ENCODE data around the gene IL16.
"Not testable (repeated sequence)": the region's sequence is repeated elsewhere in the genome, so short reads cannot be mapped to it uniquely, and the experiment has no call there.

Gene IL16

GRCh38 chr15:81197255-81197630, 564 bp downstream of the IL16 start:
- H3K4me1 Mint-ChIP-seq = no peaks in the 10 kb centered on the region
- no peaks in the 10 kb centered on the region for H3K9me3 Mint-ChIP-seq
- no peak for ATAC-seq (replicated peaks; ENCODE audit: extremely low read depth, poor library complexity, severe bottlenecking)
- DNase-seq (ENCODE audit: low spot score in 2 of 2) = no peak
- H3K36me3 Mint-ChIP-seq (ENCODE audit: insufficient read depth) = no peaks in the 10 kb centered on the region
- H3K27ac Mint-ChIP-seq (ENCODE audit: low read depth) = no peak overlapping the region
- no peak overlapping the region for H3K4me3 Mint-ChIP-seq
- peaks cover 50% of the 10 kb centered on the region for H3K27me3 Mint-ChIP-seq

DNA sequence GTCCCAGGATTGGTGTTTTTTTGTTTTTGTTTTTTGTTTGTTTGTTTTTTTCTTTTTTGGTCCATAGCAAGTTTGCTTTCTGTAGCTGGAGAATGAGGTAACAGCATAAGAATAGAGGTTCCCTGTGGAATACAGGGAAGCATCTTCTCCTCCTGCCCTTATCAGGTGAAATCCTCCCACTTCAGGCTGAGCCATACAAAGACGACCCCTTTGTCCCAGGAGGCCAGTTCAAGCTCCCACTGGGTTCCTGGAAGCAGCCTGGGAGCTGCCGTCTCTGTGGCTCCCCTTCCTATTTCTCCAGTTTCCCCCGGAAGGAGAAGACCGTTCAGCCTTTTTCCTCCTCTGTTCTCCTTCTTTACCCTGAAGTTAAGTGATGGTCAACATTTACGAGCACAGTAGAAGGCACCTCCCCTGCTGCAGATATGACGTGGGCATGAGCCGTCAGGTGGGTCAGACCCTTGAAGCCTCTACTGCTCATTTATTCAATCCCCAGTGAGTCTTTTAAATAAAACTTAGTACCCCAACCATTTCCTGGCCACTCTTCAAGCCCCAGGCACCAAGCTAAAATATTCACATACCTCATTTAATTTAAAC, 1.1 kb downstream of the IL16 start:
- DNase-seq (ENCODE audit: low spot score in 2 of 2) (no peak), ATAC-seq (replicated peaks; ENCODE audit: extremely low read depth, poor library complexity, severe bottlenecking) (no peak)
- H3K36me3 Mint-ChIP-seq (ENCODE audit: insufficient read depth) = no peaks in the 10 kb centered on the region
- peaks cover 44% of the 10 kb centered on the region for H3K27me3 Mint-ChIP-seq
- H3K9me3 Mint-ChIP-seq = no peaks in the 10 kb centered on the region
- no peak overlapping the region for H3K4me3 Mint-ChIP-seq
- H3K27ac Mint-ChIP-seq (ENCODE audit: low read depth) = no peak overlapping the region
- H3K4me1 Mint-ChIP-seq = no peaks in the 10 kb centered on the region

DNA sequence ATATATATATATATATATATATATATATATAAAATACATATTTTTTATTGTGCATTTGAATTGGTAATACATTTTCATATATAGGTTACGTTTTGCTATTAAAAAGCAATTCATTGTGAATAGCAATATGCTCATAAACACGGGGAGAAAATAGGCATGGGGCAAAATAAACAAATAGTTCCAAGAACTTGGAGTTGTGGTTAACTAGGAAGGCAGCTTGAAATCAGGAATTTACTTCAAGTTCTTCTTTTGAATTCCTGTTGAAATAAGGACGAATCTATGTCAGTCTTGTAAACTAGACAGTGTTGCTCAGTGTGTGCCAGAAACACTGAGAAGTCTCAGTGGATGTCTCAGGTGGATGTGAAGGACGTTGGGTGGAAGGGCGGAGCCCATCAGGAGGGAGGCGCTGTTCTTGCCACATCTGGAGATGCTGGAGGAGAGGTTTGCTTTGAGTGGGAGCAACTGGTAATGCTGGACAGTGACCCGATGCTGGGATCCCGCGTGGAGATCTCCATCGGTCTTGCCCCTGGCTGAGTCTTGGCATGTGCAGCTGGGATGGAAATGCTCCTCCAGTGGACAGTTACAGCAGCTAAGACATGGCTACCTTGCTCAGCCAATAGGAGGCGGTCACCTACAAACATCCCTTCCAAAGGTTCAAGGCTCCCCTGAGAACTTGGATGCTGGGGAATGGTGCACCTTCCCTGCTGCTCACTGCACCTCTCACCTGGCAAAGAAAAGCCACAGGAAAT, 2.5 kb downstream of the IL16 start:
- Mint-ChIP-seq H3K9me3 (no peaks in the 10 kb centered on the region), H3K27ac (ENCODE audit: low read depth) (no peak overlapping the region), H3K27me3 (peaks cover 34% of the 10 kb centered on the region), H3K4me3 (no peak overlapping the region), H3K36me3 (ENCODE audit: insufficient read depth) (no peaks in the 10 kb centered on the region), H3K4me1 (no peaks in the 10 kb centered on the region)
- DNase-seq (ENCODE audit: low spot score in 2 of 2) = no peak
- ATAC-seq (replicated peaks; ENCODE audit: extremely low read depth, poor library complexity, severe bottlenecking) = no peak

DNA sequence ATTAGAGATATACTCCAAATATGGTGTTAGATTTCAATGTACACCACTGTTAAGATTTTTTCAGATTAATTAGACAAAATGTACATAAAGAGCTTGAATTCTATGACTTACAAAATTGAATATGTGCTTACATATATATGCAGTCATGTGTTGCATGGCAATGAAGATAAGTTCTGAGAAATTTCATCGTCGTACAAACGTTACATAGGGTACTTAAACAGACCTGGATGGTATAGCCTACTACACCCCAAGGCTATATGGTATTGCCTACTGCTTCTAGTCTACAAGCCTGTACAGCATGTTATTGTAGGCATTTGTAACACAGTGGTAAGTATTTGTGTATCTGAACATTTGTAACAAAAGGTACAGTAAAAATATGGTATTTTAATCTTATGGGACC, 9.3 kb downstream of the IL16 start:
- H3K27me3 Mint-ChIP-seq = peaks cover 60% of the 10 kb centered on the region
- no peak overlapping the region for H3K4me3 Mint-ChIP-seq
- H3K9me3 Mint-ChIP-seq = no peaks in the 10 kb centered on the region
- no peak overlapping the region for H3K27ac Mint-ChIP-seq (ENCODE audit: low read depth)
- no peak for DNase-seq (ENCODE audit: low spot score in 2 of 2)
- H3K36me3 Mint-ChIP-seq (ENCODE audit: insufficient read depth) = peaks cover 1% of the 10 kb centered on the region
- no peak for ATAC-seq (replicated peaks; ENCODE audit: extremely low read depth, poor library complexity, severe bottlenecking)
- no peaks in the 10 kb centered on the region for H3K4me1 Mint-ChIP-seq

DNA sequence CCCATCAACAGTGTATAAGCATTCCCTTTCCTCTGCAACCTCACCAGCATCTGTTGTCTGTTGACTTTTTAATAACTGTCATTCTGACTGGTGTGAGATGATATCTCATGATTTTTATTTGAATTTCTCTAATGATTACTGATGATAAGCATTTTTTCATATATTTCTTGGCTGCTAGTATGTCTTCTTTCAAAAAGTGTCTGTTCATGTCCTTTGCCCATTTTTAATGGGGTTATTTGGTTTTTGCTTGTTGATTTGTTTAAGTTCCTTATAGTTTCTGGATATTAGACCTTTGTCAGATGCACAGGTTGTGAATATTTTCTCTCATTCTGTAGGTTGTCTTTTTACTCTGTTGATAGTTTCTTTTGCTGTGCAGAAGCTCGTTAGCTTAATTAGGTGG, 11.3 kb downstream of the IL16 start:
- H3K36me3 Mint-ChIP-seq (ENCODE audit: insufficient read depth); H3K4me3 Mint-ChIP-seq; H3K27ac Mint-ChIP-seq (ENCODE audit: low read depth); H3K4me1 Mint-ChIP-seq; DNase-seq (ENCODE audit: low spot score in 2 of 2); ATAC-seq (replicated peaks; ENCODE audit: extremely low read depth, poor library complexity, severe bottlenecking); H3K9me3 Mint-ChIP-seq: not testable (repeated sequence)
- H3K27me3 Mint-ChIP-seq = peaks cover 72% of the 10 kb centered on the region

- H3K27ac Mint-ChIP-seq (ENCODE audit: low read depth) = no peak overlapping the region
- peaks cover 88% of the 10 kb centered on the region for H3K27me3 Mint-ChIP-seq
- H3K36me3 Mint-ChIP-seq (ENCODE audit: insufficient read depth) = peaks cover 1% of the 10 kb centered on the region
- peaks cover 5% of the 10 kb centered on the region for H3K9me3 Mint-ChIP-seq
- DNase-seq (ENCODE audit: low spot score in 2 of 2) (no peak), ATAC-seq (replicated peaks; ENCODE audit: extremely low read depth, poor library complexity, severe bottlenecking) (no peak)
- H3K4me3 Mint-ChIP-seq = no peak overlapping the region
- no peaks in the 10 kb centered on the region for H3K4me1 Mint-ChIP-seq
Observed at GRCh38 chr15:81209635-81210034, 13.0 kb downstream of the IL16 start.

DNA sequence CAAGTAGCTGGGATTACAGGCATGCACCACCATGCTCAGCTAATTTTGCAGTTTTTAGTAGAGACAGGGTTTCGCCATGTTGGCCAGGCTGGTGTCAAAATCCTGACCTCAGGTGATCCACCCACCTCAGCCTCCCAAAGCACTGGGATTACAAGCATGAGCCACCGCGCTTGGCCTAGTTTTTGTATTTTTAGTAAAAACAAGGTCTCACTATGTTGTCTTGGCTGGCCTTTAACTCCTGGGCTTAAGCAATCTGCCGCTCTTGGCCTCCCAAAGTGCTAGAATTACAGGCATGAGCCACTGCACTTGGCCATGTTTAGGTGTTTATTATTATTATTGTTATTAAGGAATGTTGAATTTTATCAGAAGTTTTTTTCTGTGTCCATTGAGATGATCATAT, 14.7 kb downstream of the IL16 start:
- H3K4me3 Mint-ChIP-seq = no peak overlapping the region
- peaks cover 90% of the 10 kb centered on the region for H3K27me3 Mint-ChIP-seq
- no peak overlapping the region for H3K27ac Mint-ChIP-seq (ENCODE audit: low read depth)
- H3K9me3 Mint-ChIP-seq = peaks cover 8% of the 10 kb centered on the region
- no peaks in the 10 kb centered on the region for H3K4me1 Mint-ChIP-seq
- ATAC-seq (replicated peaks; ENCODE audit: extremely low read depth, poor library complexity, severe bottlenecking) (no peak), DNase-seq (ENCODE audit: low spot score in 2 of 2) (no peak)
- H3K36me3 Mint-ChIP-seq (ENCODE audit: insufficient read depth) = peaks cover 1% of the 10 kb centered on the region

DNA sequence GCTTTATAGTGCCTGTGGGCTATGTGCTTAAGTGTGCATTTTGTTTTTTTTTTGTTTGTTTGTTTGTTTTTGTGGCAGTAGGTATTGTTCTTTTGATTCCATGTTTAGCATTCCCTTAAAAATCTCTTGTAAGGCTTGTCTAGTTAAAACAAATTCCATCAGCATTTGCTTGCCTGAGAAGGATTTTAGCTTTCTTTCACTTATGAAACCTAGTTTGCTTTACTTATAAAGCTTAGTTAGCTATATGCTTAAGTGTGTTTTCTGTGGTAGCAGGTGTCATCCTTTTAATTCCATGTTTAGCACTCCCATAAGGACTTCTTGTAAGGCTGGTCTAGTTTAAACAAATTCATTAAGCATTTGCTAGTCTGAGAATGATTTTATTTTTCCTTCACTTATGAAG, 17.3 kb downstream of the IL16 start:
- ATAC-seq (replicated peaks; ENCODE audit: extremely low read depth, poor library complexity, severe bottlenecking) = no peak
- Mint-ChIP-seq H3K27ac (ENCODE audit: low read depth) (no peak overlapping the region), H3K27me3 (peaks cover 76% of the 10 kb centered on the region), H3K36me3 (ENCODE audit: insufficient read depth) (no peaks in the 10 kb centered on the region), H3K4me3 (no peak overlapping the region), H3K9me3 (peaks cover 8% of the 10 kb centered on the region), H3K4me1 (no peaks in the 10 kb centered on the region)
- DNase-seq (ENCODE audit: low spot score in 2 of 2) = no peak

DNA sequence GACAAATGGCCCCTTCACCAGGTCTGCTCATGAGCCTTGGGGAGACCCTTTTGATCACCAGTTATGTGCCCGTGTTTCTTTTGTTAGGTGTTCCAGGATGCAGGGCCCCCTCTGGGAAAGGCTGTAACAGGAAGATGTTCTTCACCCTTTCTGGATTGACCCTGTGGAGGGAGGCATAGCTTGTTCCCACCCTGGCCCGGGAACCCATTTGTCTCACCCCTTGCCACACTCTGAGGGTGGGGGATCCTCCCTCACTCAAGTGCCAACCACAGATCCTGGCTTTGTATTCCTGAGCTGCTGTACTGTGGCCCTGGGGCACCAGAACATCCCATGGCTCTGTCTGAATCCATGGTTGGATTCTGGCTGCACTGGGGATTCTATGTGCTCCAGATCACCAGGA, 18.9 kb downstream of the IL16 start:
- no peak for ATAC-seq (replicated peaks; ENCODE audit: extremely low read depth, poor library complexity, severe bottlenecking)
- DNase-seq (ENCODE audit: low spot score in 2 of 2) = no peak
- Mint-ChIP-seq H3K27me3 (peaks cover 76% of the 10 kb centered on the region), H3K4me3 (no peak overlapping the region), H3K36me3 (ENCODE audit: insufficient read depth) (no peaks in the 10 kb centered on the region), H3K9me3 (peaks cover 8% of the 10 kb centered on the region), H3K4me1 (no peaks in the 10 kb centered on the region), H3K27ac (ENCODE audit: low read depth) (no peak overlapping the region)

- no peak for DNase-seq (ENCODE audit: low spot score in 2 of 2)
- Mint-ChIP-seq H3K9me3 (peaks cover 8% of the 10 kb centered on the region), H3K27ac (ENCODE audit: low read depth) (no peak overlapping the region), H3K4me1 (no peaks in the 10 kb centered on the region), H3K4me3 (no peak overlapping the region), H3K36me3 (ENCODE audit: insufficient read depth) (no peaks in the 10 kb centered on the region), H3K27me3 (peaks cover 76% of the 10 kb centered on the region)
- no peak for ATAC-seq (replicated peaks; ENCODE audit: extremely low read depth, poor library complexity, severe bottlenecking)
Observed at GRCh38 chr15:81215983-81216382, 19.3 kb downstream of the IL16 start.

- Mint-ChIP-seq H3K27ac (ENCODE audit: low read depth) (no peak overlapping the region), H3K9me3 (peaks cover 8% of the 10 kb centered on the region), H3K27me3 (peaks cover 79% of the 10 kb centered on the region), H3K4me3 (no peak overlapping the region), H3K4me1 (no peaks in the 10 kb centered on the region), H3K36me3 (ENCODE audit: insufficient read depth) (no peaks in the 10 kb centered on the region)
- no peak for DNase-seq (ENCODE audit: low spot score in 2 of 2)
- ATAC-seq (replicated peaks; ENCODE audit: extremely low read depth, poor library complexity, severe bottlenecking) = no peak
Observed at GRCh38 chr15:81216422-81216821, 19.7 kb downstream of the IL16 start.

DNA sequence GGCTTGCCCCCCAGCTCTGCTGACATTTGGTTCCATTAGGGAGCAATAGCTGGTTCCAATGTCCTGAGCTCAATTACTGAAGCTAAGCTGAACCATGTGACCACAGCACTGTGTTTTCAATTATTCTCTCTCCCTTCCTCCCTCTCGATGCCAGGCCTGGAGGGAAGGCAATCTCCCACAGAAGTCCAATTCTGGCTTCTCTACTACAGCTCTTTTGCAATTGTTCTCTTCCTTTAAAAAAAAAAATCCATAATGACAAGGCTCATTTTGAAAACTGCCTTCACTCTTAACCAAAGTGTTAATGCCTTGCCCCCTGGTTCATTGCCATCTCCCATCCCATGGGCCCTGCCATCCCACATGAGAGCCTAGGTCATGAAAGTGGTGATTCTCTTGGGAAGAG, 24.8 kb downstream of the IL16 start:
- no peaks in the 10 kb centered on the region for H3K4me1 Mint-ChIP-seq
- no peak for ATAC-seq (replicated peaks; ENCODE audit: extremely low read depth, poor library complexity, severe bottlenecking)
- DNase-seq (ENCODE audit: low spot score in 2 of 2) = no peak
- no peaks in the 10 kb centered on the region for H3K36me3 Mint-ChIP-seq (ENCODE audit: insufficient read depth)
- no peaks in the 10 kb centered on the region for H3K9me3 Mint-ChIP-seq
- H3K4me3 Mint-ChIP-seq = no peak overlapping the region
- H3K27ac Mint-ChIP-seq (ENCODE audit: low read depth) = no peak overlapping the region
- peaks cover 57% of the 10 kb centered on the region for H3K27me3 Mint-ChIP-seq

DNA sequence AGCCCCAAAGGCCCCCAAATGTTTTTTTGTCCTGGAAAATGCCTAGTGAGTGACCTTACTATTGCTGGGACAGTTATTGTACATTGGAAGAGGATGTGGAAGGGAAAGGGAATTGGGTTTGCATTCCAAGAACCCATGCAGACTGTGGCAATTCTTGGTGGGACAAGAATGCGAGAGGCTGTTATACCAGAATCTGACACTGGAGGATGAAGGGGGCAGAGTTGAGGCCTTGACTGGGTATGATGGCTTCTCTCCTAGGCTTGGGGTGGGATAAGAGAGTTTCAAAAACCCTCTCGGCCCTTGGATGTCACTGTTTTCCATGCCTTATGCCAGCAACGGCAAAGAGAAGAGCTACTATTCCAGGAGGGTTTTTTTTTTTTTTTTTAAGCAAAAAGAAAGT, 25.3 kb downstream of the IL16 start:
- Mint-ChIP-seq H3K27ac (ENCODE audit: low read depth) (no peak overlapping the region), H3K4me3 (no peak overlapping the region), H3K4me1 (no peaks in the 10 kb centered on the region), H3K27me3 (peaks cover 56% of the 10 kb centered on the region), H3K9me3 (no peaks in the 10 kb centered on the region), H3K36me3 (ENCODE audit: insufficient read depth) (no peaks in the 10 kb centered on the region)
- DNase-seq (ENCODE audit: low spot score in 2 of 2) (no peak), ATAC-seq (replicated peaks; ENCODE audit: extremely low read depth, poor library complexity, severe bottlenecking) (no peak)
